Stomach (tissue), 9 donors: ENCODE data around the gene NCEH1. TPM values are rescaled to one million over a fixed set of nuclear protein-coding genes. Genes with fewer than 3 reads are reported as not detected.
A peak's percentile ranks its signal among the peaks of the same experiment; 100 is the strongest.

Experiments
- DNase-seq, 2 donors: peaks; one replicate each; pipeline versions ENCODE4 v3.0.0 to v3.0.0-alpha.2; 2013 to 2019
- H3K27ac ChIP-seq, 5 donors: fragments of 200-600 bp in 4 of 5; sonication (generic) in 4 of 5; one replicate each; pipeline ENCODE4 v1.5.1; 2013 to 2019; ENCODE audit warnings: mild to moderate bottlenecking in 1 of 5, moderate library complexity in 1 of 5
- H3K27me3 ChIP-seq, 3 donors: fragments of 200-600 bp; sonication (generic); one replicate each; pipeline ENCODE4 v1.5.1; 2017 to 2019; ENCODE audit warnings: mixed run types in 1 of 3
- H3K36me3 ChIP-seq, 4 donors: fragments of 200-600 bp; sonication (generic); 1 replicate in 3 of 4; 2 replicates in 1 of 4; pipeline ENCODE4 v1.5.1; 2016 to 2019
- H3K4me1 ChIP-seq, 4 donors: fragments of 200-600 bp; sonication (generic); one replicate each; pipeline ENCODE4 v1.5.1; 2016 to 2019
- H3K4me3 ChIP-seq, 4 donors: fragments of 200-600 bp; sonication (generic) in 3 of 4; one replicate each; pipeline ENCODE4 v1.5.1; 2016 to 2019; ENCODE audit warnings: mild to moderate bottlenecking in 1 of 4
- H3K9me3 ChIP-seq, 4 donors: fragments of 200-600 bp; sonication (generic); one replicate each; pipeline ENCODE4 v1.5.1; 2016 to 2019
- CTCF ChIP-seq, 7 experiments: fragments of 450-650 bp in 4 of 7; fragments of 200-600 bp in 3 of 7; sonication (generic) in 3 of 7; IDR thresholded peaks; one replicate each; pipeline ENCODE4 v1.5.1; 2016 to 2019; ENCODE audit warnings: antibody characterized with exemption in 7 of 7, control low read depth in 2 of 7, mild to moderate bottlenecking in 1 of 7
- EP300 ChIP-seq: sonication (generic); formaldehyde crosslinking; IDR thresholded peaks from one replicate; pipeline ENCODE4 v1.6.1; 2017; ENCODE audit warnings: antibody characterized with exemption
- POLR2A ChIP-seq, 4 donors: fragments of 450-650 bp; IDR thresholded peaks; one replicate each; pipeline ENCODE4 v1.6.1; 2016; ENCODE audit warnings: antibody characterized with exemption in 4 of 4, control low read depth in 2 of 4, mild to moderate bottlenecking in 1 of 4, moderate library complexity in 1 of 4
- POLR2AphosphoS5 ChIP-seq, 3 donors: sonication (generic); formaldehyde crosslinking; IDR thresholded peaks; one replicate each; pipeline ENCODE4 v1.6.1; 2016; ENCODE audit warnings: antibody characterized with exemption in 3 of 3
- WGBS, 5 donors: extraction: QIAGEN DNeasy Blood & Tissue Kit in 3 of 5; methylation state at CpG; one replicate each; pipeline versions ENCODE4 v1.1.5 to v1.1.7; 2013 to 2018; 5-methylcytosine and 5-hydroxymethylcytosine counted together
- intact Hi-C: fragments of 100-400 bp; cut with DNase I; formaldehyde crosslinking; loops from one replicate; pipeline ENCODE4 v1.15.1; 2023; ENCODE audit warnings: low total_unique reads
- polyA plus RNA-seq, 3 donors: library from polyadenylated mRNA; stranded (reverse); fragments of 200-250 nt; gene quantifications; one replicate each; pipeline ENCODE4 v1.2.3, GENCODE V29; 2013
- total RNA-seq, 5 donors: library from RNA; depleted of rRNA; stranded (reverse); fragments of >200 nt; gene quantifications; one replicate each; pipeline versions ENCODE4 v1.1.0 to v1.2.3, GENCODE V29; 2014 to 2016
- donor health status: healthy with polysubstance abuse.
- donor health status: Bipolar disorder and iron deficiency.
- donor health status: healthy.

The NCEH1 gene
- total and polyA plus RNA-seq, 8 donors, result 1.2 to 19.9 (median 7.0) TPM

DNA sequence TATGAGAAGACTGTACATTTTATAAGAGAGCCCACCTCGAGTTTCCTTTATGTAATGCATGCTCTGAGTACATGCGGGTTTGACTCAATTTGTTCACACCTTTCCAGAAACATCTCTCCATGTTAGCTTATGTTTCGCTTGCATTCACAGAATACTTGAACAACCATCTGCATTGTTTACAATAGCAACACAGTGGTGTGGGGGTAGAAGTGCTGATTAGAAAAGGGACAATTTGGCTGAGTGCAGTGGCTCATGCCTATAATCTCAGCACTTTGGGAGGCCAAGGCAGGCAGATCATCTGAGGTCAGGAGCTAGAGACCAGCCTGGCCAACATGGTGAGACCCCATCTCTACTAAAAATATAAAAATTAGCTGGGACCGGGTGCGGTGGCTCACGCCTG lies 60.9 kb downstream of the NCEH1 start:
- Histone ChIP-seq H3K36me3 (no peaks in the 10 kb centered on the region), H3K27me3 (no peaks in the 10 kb centered on the region), H3K4me3 (no peak overlapping the region), H3K27ac (no peak overlapping the region), H3K4me1 (peaks cover 0 to 29% (median 12%) of the 10 kb centered on the region in 4 donors), H3K9me3 (no peaks in the 10 kb centered on the region)
- DNase-seq, result no peak
- no peak for TF ChIP-seq POLR2A (IDR thresholded peaks at IDR 0.05)
- no peak for TF ChIP-seq POLR2AphosphoS5 (IDR thresholded peaks at IDR 0.05)
- TF ChIP-seq EP300, result no peak
- no peak for TF ChIP-seq CTCF (IDR thresholded peaks at IDR 0.05)
- intact Hi-C loops, result no loop called here
- WGBS, 5 donors, result 91 to 96% (median 96%) methylated on average over 6 of the region's 6 CpGs

DNA sequence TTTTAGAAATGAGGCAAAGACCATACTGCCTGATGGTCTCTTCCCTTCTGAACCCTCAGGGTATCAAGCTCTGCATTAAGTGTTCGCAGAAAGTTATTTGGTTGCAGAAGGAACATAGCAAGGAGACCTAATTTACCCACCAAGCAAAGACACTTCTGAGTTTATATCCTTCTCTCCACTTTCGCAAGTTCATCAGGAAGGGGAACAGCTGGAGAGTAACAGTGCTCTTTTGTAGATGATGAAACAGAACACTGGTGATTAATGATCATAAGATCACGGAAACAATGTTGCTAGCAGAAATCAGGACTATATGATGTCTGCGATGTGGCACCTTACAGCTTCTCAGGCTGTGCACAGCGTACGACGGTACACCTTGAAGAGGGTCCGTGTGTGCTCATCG lies 62.1 kb downstream of the NCEH1 start:
- Histone ChIP-seq H3K36me3 (peaks cover 0 to 7% (median 7%) of the 10 kb centered on the region in 4 donors), H3K4me3 (no peak overlapping the region), H3K27ac (no peak overlapping the region), H3K9me3 (no peaks in the 10 kb centered on the region), H3K4me1 (peaks cover 0 to 29% (median 12%) of the 10 kb centered on the region in 4 donors), H3K27me3 (no peaks in the 10 kb centered on the region)
- no peak for DNase-seq
- no peak for TF ChIP-seq CTCF (IDR thresholded peaks at IDR 0.05)
- TF ChIP-seq EP300, result no peak
- no peak for TF ChIP-seq POLR2A (IDR thresholded peaks at IDR 0.05)
- TF ChIP-seq POLR2AphosphoS5 (IDR thresholded peaks at IDR 0.05), result no peak
- intact Hi-C loops, result no loop called here
- 73 to 92% (median 88%) methylated on average over 9 of the region's 9 CpGs for WGBS, 5 donors

DNA sequence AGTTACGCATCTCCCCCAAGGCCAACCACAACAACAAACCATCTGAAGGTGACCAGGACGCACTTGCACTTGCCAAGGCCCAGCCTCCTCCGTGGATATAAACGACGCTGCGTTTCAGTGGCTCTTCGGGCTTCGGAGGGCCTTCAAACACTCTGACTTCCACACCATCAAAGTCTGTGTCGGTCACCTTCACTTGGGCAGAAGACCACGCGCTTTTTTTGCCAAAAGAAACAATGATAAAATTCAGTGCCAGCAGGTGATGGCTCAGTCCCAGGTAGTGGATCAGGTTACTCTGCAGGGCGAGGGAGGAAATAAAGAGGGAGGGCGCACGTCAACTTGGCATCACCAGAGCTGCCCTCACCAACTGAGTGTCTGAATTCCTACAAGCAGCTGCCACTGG lies 63.0 kb downstream of the NCEH1 start:
- Histone ChIP-seq H3K4me1 (peaks cover 0 to 29% (median 12%) of the 10 kb centered on the region in 4 donors), H3K4me3 (no peak overlapping the region), H3K9me3 (no peaks in the 10 kb centered on the region), H3K27me3 (no peaks in the 10 kb centered on the region), H3K36me3 (peaks cover 0 to 16% (median 13%) of the 10 kb centered on the region in 4 donors), H3K27ac (no peak overlapping the region)
- 47 to 78% (median 61%) methylated on average over 14 of the region's 14 CpGs for whole genome bisulfite sequencing, 5 donors
- intact Hi-C loops, result no loop called here
- DNase-seq, result peak in 1 of 2 donors; percentile 70
- peak in 1 of 3 donors; percentile 8 for TF ChIP-seq POLR2AphosphoS5 (IDR thresholded peaks at IDR 0.05)
- TF ChIP-seq CTCF (IDR thresholded peaks at IDR 0.05), result no peak
- TF ChIP-seq POLR2A (IDR thresholded peaks at IDR 0.05), result no peak
- no peak for TF ChIP-seq EP300

GRCh38 chr3:172647080-172647479 lies 63.8 kb downstream of the NCEH1 start:
- H3K4me1 ChIP-seq, result peaks cover 0 to 29% (median 12%) of the 10 kb centered on the region in 4 donors
- intact Hi-C loops, result no loop called here
- peaks cover 0 to 22% (median 19%) of the 10 kb centered on the region in 4 donors for H3K36me3 ChIP-seq
- no peak overlapping the region for H3K4me3 ChIP-seq
- no peak overlapping the region for H3K27ac ChIP-seq
- 56 to 83% (median 78%) methylated on average over 3 of the region's 3 CpGs for WGBS, 5 donors
- peak in 1 of 2 donors; percentile 40 for DNase-seq
- TF ChIP-seq CTCF (IDR thresholded peaks at IDR 0.05) (no peak), POLR2A (IDR thresholded peaks at IDR 0.05) (no peak), EP300 (no peak), POLR2AphosphoS5 (IDR thresholded peaks at IDR 0.05) (no peak)
- no peaks in the 10 kb centered on the region for H3K27me3 ChIP-seq
- H3K9me3 ChIP-seq, result no peaks in the 10 kb centered on the region
